ENCODE measurements around the gene ARHGAP12.
"Not testable (repeated sequence)": the region's sequence is repeated elsewhere in the genome, so short reads cannot be mapped to it uniquely, and the experiment has no call there.

Gene ARHGAP12

GRCh38 chr10:31776159-31776558 is 152.5 kb downstream of the ARHGAP12 start:
- no peak for DNase-seq
- TF ChIP-seq POLR2A (IDR thresholded peaks at IDR 0.05; ENCODE audit: low read length), result no peak
- TF ChIP-seq GATA1 (IDR thresholded peaks at IDR 0.05; ENCODE audit: low read depth, low read length), result no peak

- no peak for DNase-seq
- TF ChIP-seq POLR2A (IDR thresholded peaks at IDR 0.05; ENCODE audit: low read length), result no peak
- TF ChIP-seq GATA1 (IDR thresholded peaks at IDR 0.05; ENCODE audit: low read depth, low read length), result no peak
Measured at GRCh38 chr10:31774928-31775650, 153.5 kb downstream of the ARHGAP12 start.

GRCh38 chr10:31774299-31774900 is 154.2 kb downstream of the ARHGAP12 start:
- no peak for DNase-seq
- TF ChIP-seq GATA1 (IDR thresholded peaks at IDR 0.05; ENCODE audit: low read depth, low read length), result no peak
- TF ChIP-seq POLR2A (IDR thresholded peaks at IDR 0.05; ENCODE audit: low read length), result no peak

GRCh38 chr10:31773749-31774298 is 154.8 kb downstream of the ARHGAP12 start:
- no peak for DNase-seq
- TF ChIP-seq GATA1 (IDR thresholded peaks at IDR 0.05; ENCODE audit: low read depth, low read length), result no peak
- TF ChIP-seq POLR2A (IDR thresholded peaks at IDR 0.05; ENCODE audit: low read length), result no peak

- no peak for DNase-seq
- TF ChIP-seq POLR2A (IDR thresholded peaks at IDR 0.05; ENCODE audit: low read length), result no peak
- no peak for TF ChIP-seq GATA1 (IDR thresholded peaks at IDR 0.05; ENCODE audit: low read depth, low read length)
Measured at GRCh38 chr10:31771331-31771831, 157.2 kb downstream of the ARHGAP12 start.

GRCh38 chr10:31770307-31770902 is 158.2 kb downstream of the ARHGAP12 start:
- DNase-seq, result peak; percentile 14 to 39
- no peak for TF ChIP-seq POLR2A (IDR thresholded peaks at IDR 0.05; ENCODE audit: low read length)

- no peak for DNase-seq
- TF ChIP-seq GATA1 (IDR thresholded peaks at IDR 0.05; ENCODE audit: low read depth, low read length) (no peak), POLR2A (IDR thresholded peaks at IDR 0.05; ENCODE audit: low read length) (no peak)
Measured at GRCh38 chr10:31769564-31769963, 159.1 kb downstream of the ARHGAP12 start.

- not testable (repeated sequence) for DNase-seq
Measured at GRCh38 chr10:31768935-31769334, 159.7 kb downstream of the ARHGAP12 start.

GRCh38 chr10:31768467-31768866 is 160.2 kb downstream of the ARHGAP12 start:
- DNase-seq, result no peak
- no peak for TF ChIP-seq GATA1 (IDR thresholded peaks at IDR 0.05; ENCODE audit: low read depth, low read length)
- no peak for TF ChIP-seq POLR2A (IDR thresholded peaks at IDR 0.05; ENCODE audit: low read length)

GRCh38 chr10:31765541-31765940 is 163.1 kb downstream of the ARHGAP12 start:
- no peak for TF ChIP-seq POLR2A (IDR thresholded peaks at IDR 0.05; ENCODE audit: low read length)
- no peak for TF ChIP-seq GATA1 (IDR thresholded peaks at IDR 0.05; ENCODE audit: low read depth, low read length)
- no peak for DNase-seq

GRCh38 chr10:31762316-31762715 is 166.3 kb downstream of the ARHGAP12 start:
- TF ChIP-seq POLR2A (IDR thresholded peaks at IDR 0.05; ENCODE audit: low read length), result no peak
- TF ChIP-seq GATA1 (IDR thresholded peaks at IDR 0.05; ENCODE audit: low read depth, low read length), result no peak

GRCh38 chr10:31761156-31761555 is 167.5 kb downstream of the ARHGAP12 start:
- TF ChIP-seq POLR2A (IDR thresholded peaks at IDR 0.05; ENCODE audit: low read length) (no peak), GATA1 (IDR thresholded peaks at IDR 0.05; ENCODE audit: low read depth, low read length) (no peak)
- DNase-seq, result no peak

More at GRCh38 chr10:31762316-31762715, 166.3 kb downstream of the ARHGAP12 start:
- no peak for DNase-seq

GRCh38 chr10:31760674-31761081 is 168.0 kb downstream of the ARHGAP12 start:
- no peak for DNase-seq
- TF ChIP-seq POLR2A (IDR thresholded peaks at IDR 0.05; ENCODE audit: low read length), result no peak
- TF ChIP-seq GATA1 (IDR thresholded peaks at IDR 0.05; ENCODE audit: low read depth, low read length), result no peak
